ENCODE measurements around the gene APH1B. TPM values are rescaled to one million over a fixed set of nuclear protein-coding genes. Genes with fewer than 3 reads are reported as not detected.

The APH1B gene
- total RNA-seq, 1 experiment from 2014 or later: 5.2 TPM

DNA sequence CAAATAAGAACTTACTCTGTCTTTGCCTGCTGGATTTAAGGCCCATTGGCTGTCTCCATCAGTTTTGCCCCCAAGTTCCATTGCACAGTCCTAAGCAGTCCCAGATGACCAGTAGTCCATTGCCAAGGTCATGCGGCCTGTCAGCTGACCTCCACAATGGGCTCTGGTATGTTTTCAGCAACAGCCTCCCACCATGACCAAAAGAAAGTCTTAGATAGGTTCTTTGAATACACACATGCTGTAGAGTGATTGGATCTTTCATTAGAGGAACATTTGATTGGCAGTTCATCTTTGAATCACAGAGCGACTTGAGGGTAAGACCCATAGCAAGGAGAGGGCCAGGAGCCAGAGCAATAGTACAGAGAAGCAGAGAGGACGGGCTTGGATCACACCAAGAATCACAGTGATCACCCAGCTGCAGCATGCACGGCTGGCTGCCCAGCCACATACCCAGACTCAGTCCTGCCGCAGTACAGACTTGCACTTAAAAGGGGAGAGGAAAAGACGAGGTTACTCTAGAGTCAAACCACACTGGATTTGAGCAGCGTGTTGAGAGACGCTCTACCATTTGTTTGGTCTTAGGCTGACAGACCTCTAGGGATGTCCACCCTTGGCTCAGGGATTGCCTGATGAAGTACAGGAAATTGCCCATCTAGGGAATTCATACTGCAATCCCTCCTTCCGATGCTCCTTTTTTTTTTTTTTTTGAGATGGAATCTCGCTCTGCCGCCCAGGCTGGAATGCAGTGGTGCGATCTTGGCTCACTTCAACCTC is 50.4 kb downstream of the APH1B start:
- CTCF ChIA-PET: no interaction called here
- no peaks in the 10 kb centered on the region for H3K9me3 Mint-ChIP-seq (ENCODE audit: unreplicated experiment)
- peaks cover 16% of the 10 kb centered on the region for H3K36me3 Mint-ChIP-seq (ENCODE audit: insufficient read depth, unreplicated experiment)
- TF ChIP-seq, protein P1, sequence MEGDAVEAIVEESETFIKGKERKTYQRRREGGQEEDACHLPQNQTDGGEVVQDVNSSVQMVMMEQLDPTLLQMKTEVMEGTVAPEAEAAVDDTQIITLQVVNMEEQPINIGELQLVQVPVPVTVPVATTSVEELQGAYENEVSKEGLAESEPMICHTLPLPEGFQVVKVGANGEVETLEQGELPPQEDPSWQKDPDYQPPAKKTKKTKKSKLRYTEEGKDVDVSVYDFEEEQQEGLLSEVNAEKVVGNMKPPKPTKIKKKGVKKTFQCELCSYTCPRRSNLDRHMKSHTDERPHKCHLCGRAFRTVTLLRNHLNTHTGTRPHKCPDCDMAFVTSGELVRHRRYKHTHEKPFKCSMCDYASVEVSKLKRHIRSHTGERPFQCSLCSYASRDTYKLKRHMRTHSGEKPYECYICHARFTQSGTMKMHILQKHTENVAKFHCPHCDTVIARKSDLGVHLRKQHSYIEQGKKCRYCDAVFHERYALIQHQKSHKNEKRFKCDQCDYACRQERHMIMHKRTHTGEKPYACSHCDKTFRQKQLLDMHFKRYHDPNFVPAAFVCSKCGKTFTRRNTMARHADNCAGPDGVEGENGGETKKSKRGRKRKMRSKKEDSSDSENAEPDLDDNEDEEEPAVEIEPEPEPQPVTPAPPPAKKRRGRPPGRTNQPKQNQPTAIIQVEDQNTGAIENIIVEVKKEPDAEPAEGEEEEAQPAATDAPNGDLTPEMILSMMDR (IDR thresholded peaks at IDR 0.05; ENCODE audit: unreplicated experiment): no peak
- H3K27me3 Mint-ChIP-seq (ENCODE audit: insufficient read depth, unreplicated experiment): no peaks in the 10 kb centered on the region
- POLR2A ChIA-PET: no interaction called here
- peaks cover 16% of the 10 kb centered on the region for H3K4me1 Mint-ChIP-seq (ENCODE audit: insufficient read depth, unreplicated experiment)
- H3K27ac Mint-ChIP-seq (ENCODE audit: low read depth, unreplicated experiment): no peak overlapping the region
- H3K4me3 Mint-ChIP-seq (ENCODE audit: unreplicated experiment): no peak overlapping the region
- BruUV-seq (replicated peaks): no TSS peak
- no peak for DNase-seq (ENCODE audit: unreplicated experiment)
- intact Hi-C loops (cut with micrococcal nuclease): no loop called here

DNA sequence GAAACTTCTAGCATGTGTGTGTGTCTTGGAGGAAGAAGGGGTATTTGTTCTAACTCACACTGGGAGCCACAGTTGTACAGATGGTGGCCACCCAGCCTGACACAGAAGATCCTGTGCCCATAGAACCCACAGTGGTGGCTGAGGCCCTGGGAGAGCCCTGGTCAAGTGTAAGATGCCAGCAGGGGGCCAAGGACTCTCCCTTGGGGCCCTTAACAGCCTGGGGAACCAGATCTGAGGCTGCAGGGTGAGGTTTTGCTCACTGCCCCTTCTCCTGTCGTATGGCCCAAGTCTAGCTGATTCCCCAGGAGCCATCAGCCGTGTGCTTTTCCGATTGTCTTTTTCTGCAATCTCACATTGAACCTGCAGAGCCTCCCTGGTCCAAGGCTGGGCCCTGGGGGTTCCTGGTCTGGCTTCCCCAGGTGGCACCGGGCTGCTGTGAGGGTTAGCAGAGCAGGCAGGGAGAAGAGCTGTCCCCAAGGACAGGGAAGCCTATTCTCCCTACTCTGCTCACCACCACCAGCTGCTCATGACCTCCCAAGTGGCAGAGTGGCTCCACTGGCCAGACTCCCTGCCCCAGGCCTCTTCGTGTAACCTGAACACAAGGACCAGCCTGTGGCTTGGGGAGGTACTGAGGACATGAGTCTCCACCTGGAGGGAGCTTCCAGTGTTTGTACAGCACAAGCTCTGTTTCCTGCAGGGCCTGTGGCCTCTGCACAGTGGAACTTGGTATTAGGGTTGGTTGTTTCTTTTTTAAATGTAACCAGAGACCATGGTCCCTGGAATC is 52.4 kb downstream of the APH1B start:
- POLR2A ChIA-PET: no interaction called here
- CTCF ChIA-PET: interaction anchor here (0.6 kb wide), 1 partner anchor 77 kb away, joined by 3 read pairs; no protein-coding TSS in a partner anchor
- TF ChIP-seq, protein P1 (IDR thresholded peaks at IDR 0.05; ENCODE audit: unreplicated experiment): no peak
- no peak for DNase-seq (ENCODE audit: unreplicated experiment)
- BruUV-seq (replicated peaks): no TSS peak
- Mint-ChIP-seq H3K36me3 (ENCODE audit: insufficient read depth, unreplicated experiment) (peaks cover 24% of the 10 kb centered on the region), H3K4me3 (ENCODE audit: unreplicated experiment) (no peak overlapping the region), H3K27me3 (ENCODE audit: insufficient read depth, unreplicated experiment) (no peaks in the 10 kb centered on the region), H3K27ac (ENCODE audit: low read depth, unreplicated experiment) (no peak overlapping the region), H3K9me3 (ENCODE audit: unreplicated experiment) (no peaks in the 10 kb centered on the region), H3K4me1 (ENCODE audit: insufficient read depth, unreplicated experiment) (peaks cover 20% of the 10 kb centered on the region)
- intact Hi-C loops (cut with micrococcal nuclease): loop anchor here (5.0 kb wide), 1 partner anchor 53 kb away; the partner anchor contains the start of gene CA12

DNA sequence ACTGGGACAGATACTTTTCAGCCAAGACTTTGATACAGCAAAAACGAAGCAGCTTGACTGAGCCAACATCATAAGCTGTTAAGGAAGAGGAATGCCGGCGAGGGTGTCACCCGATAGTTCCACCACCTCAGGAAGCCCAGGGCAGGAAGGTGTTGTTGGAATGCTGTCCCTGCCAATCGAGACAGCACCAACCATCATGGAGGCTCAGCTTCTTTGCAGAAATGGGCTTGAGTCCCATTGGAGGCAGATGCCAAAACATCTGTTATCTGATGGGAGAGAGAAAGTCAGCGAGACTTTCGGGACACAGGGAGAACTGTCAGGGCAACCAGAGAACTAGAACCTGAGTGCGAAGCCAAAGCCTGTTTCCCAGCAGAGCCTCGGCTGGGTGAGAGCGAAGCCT is 53.5 kb downstream of the APH1B start:
- POLR2A ChIA-PET: interaction anchor here (0.9 to 1.0 kb wide), 2 partner anchors 17 to 75 kb away, joined by 3 to 5 read pairs; no protein-coding TSS in a partner anchor
- TF ChIP-seq, protein P1 (IDR thresholded peaks at IDR 0.05; ENCODE audit: unreplicated experiment): no peak

DNA sequence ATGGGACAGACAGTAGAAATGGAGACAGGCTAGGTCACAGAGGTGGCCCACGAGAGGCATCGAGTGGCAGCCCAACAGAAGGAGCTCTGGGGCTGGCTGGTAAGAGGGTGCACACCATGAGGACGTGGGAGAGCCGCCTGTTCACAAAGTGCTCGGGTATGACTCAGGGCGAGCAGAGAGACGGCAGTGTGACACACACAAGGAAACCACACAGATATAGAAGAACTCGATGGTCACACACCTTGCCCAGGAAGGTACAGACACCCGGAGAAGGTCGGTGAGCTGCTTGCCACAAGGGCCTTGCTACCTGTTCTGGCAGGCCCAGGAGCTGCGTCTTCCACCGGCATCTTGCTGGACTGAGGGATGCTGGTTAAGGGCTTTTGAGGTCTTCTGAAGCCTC is 54.1 kb downstream of the APH1B start:
- Mint-ChIP-seq H3K9me3 (ENCODE audit: unreplicated experiment) (no peaks in the 10 kb centered on the region), H3K4me1 (ENCODE audit: insufficient read depth, unreplicated experiment) (peaks cover 20% of the 10 kb centered on the region), H3K27me3 (ENCODE audit: insufficient read depth, unreplicated experiment) (no peaks in the 10 kb centered on the region), H3K4me3 (ENCODE audit: unreplicated experiment) (peak overlapping the region; percentile 41), H3K27ac (ENCODE audit: low read depth, unreplicated experiment) (peak overlapping the region; percentile 82), H3K36me3 (ENCODE audit: insufficient read depth, unreplicated experiment) (peaks cover 20% of the 10 kb centered on the region)
- peak; percentile 51 for DNase-seq (ENCODE audit: unreplicated experiment)
- TF ChIP-seq, protein P1 (IDR thresholded peaks at IDR 0.05; ENCODE audit: unreplicated experiment): no peak
- CTCF ChIA-PET: interaction anchor here (0.7 to 1.5 kb wide), 3 partner anchors 41 to 135 kb away, joined by 3 to 4 read pairs (median 4); no protein-coding TSS in a partner anchor
- intact Hi-C loops (cut with micrococcal nuclease): loop anchor here (5.0 kb wide), 1 partner anchor 51 kb away; the partner anchor contains the start of gene CA12
- POLR2A ChIA-PET: interaction anchor here (0.9 to 2.3 kb wide), 3 partner anchors 16 to 74 kb away, joined by 3 to 15 read pairs (median 5); partner anchors contain the start of gene CA12
- BruUV-seq (replicated peaks): no TSS peak

More for the DNA sequence above, 53.5 kb downstream of the APH1B start:
- H3K36me3 Mint-ChIP-seq (ENCODE audit: insufficient read depth, unreplicated experiment): peaks cover 21% of the 10 kb centered on the region
- CTCF ChIA-PET: interaction anchor here (0.7 to 1.5 kb wide), 3 partner anchors 41 to 136 kb away, joined by 3 to 4 read pairs (median 4); no protein-coding TSS in a partner anchor
- intact Hi-C loops (cut with micrococcal nuclease): loop anchor here (5.0 kb wide), 1 partner anchor 51 kb away; the partner anchor contains the start of gene CA12
- H3K27ac Mint-ChIP-seq (ENCODE audit: low read depth, unreplicated experiment): peak overlapping the region; percentile 82
- H3K27me3 Mint-ChIP-seq (ENCODE audit: insufficient read depth, unreplicated experiment): no peaks in the 10 kb centered on the region
- BruUV-seq (replicated peaks): no TSS peak
- no peaks in the 10 kb centered on the region for H3K9me3 Mint-ChIP-seq (ENCODE audit: unreplicated experiment)
- peak overlapping the region; percentile 41 for H3K4me3 Mint-ChIP-seq (ENCODE audit: unreplicated experiment)
- DNase-seq (ENCODE audit: unreplicated experiment): no peak
- H3K4me1 Mint-ChIP-seq (ENCODE audit: insufficient read depth, unreplicated experiment): peaks cover 20% of the 10 kb centered on the region

Measured in MCF 10A (cell line).